ENCODE data around the gene CHMP1A.

- no peak for TF ChIP-seq EZH2 (IDR thresholded peaks at IDR 0.05; ENCODE audit: insufficient read depth, poor library complexity, severe bottlenecking)
- TF ChIP-seq EZH2phosphoT487 (IDR thresholded peaks at IDR 0.05; ENCODE audit: insufficient read depth, low read depth): no peak
Observed at GRCh38 chr16:89687092-89687940, 29.8 kb upstream of the CHMP1A start.
